K562 (cell line): ENCODE results near the gene TMEM129. TPM values are rescaled to one million over a fixed set of nuclear protein-coding genes. Genes with fewer than 3 reads are reported as not detected.

Experiments
- ATAC-seq: fragments of 200-7000 bp; cut with Tn5 transposase; 3 replicates; pipeline ENCODE4 v1.9.1; 2020; ENCODE audit warnings: moderate library complexity
- BruUV-seq: library from RNA; stranded (reverse); fragments of 400-500 nt; replicated peaks from 2 replicates; lab custom pipeline; 2021; lab: Mats Ljungman, UMichigan
- CTCF ChIA-PET: fragments of 300-600 bp; formaldehyde crosslinking; extraction: SDS; loops from one replicate; lab custom pipeline; 2021; ENCODE audit warnings: low intra/inter-chr PET ratio; lab: Yijun Ruan, JAX
- POLR2A ChIA-PET: fragments of 300-600, 350-650 bp; sonication (Branson Sonifier 250); formaldehyde crosslinking; extraction: SDS; loops from one replicate; lab custom pipeline; 2021; ENCODE audit warnings: antibody characterized with exemption, inconsistent platforms; lab: Yijun Ruan, JAX
- DNase-seq, 4 experiments: peaks; one replicate each; pipeline versions ENCODE4 v3.0.0 to v3.0.0-alpha.2; 2011 to 2018; ENCODE audit warnings: low spot score in 3 of 4, mixed read lengths in 3 of 4; ENCODE audit errors: extremely low read depth in 1 of 4
- FAIRE-seq: peaks from 2 replicates; lab custom pipeline; 2011; peaks lifted over from hg19 to GRCh38; lab: Jason Lieb, UNC
- H2AFZ ChIP-seq: 2 replicates; pipeline ENCODE4 v1.6.0; 2011; ENCODE audit warnings: low read depth, low read length, control low read depth, inconsistent platforms
- H3K27ac ChIP-seq: fragments of 200-600 bp; 3 replicates; pipeline ENCODE4 v1.8.0; 2011; ENCODE audit warnings: low read depth, mild to moderate bottlenecking, control low read depth, inconsistent platforms, low read length, moderate library complexity, mixed read lengths; ENCODE audit errors: extremely low read depth
- H3K27me3 ChIP-seq, 2 experiments: fragments of 300-600 bp in 1 of 2; 2 replicates in 1 of 2; 3 replicates in 1 of 2; pipeline versions ENCODE4 v1.6.0 to v1.8.0; 2011; ENCODE audit warnings: inconsistent platforms in 2 of 2, low read length in 2 of 2, mild to moderate bottlenecking in 1 of 2, mixed read lengths in 1 of 2, moderate library complexity in 1 of 2; ENCODE audit not compliant: control insufficient read depth in 2 of 2, insufficient read depth in 2 of 2
- H3K36me3 ChIP-seq: fragments of 300-600 bp; 3 replicates; pipeline ENCODE4 v1.8.0; 2011; ENCODE audit warnings: mild to moderate bottlenecking, low read length, inconsistent platforms; ENCODE audit not compliant: control insufficient read depth, insufficient read depth
- H3K4me1 ChIP-seq, 2 experiments: fragments of 200-600 bp in 1 of 2; replicated peaks in 1 of 2; 2 replicates in 1 of 2; 3 replicates in 1 of 2; pipeline versions ENCODE4 v1.5.1 to v1.8.0; 2011; ENCODE audit warnings: inconsistent platforms in 2 of 2, low read length in 2 of 2, mild to moderate bottlenecking in 1 of 2, mixed read lengths in 1 of 2, moderate library complexity in 1 of 2; ENCODE audit not compliant: control insufficient read depth in 2 of 2, insufficient read depth in 2 of 2
- H3K4me2 ChIP-seq: 2 replicates; pipeline ENCODE4 v1.6.1; 2011; ENCODE audit warnings: low read length, control low read depth, inconsistent platforms, mixed read lengths; ENCODE audit not compliant: insufficient read depth
- H3K4me3 ChIP-seq: fragments of 200-600 bp; sonication (generic), shearing (Covaris generic); 2 replicates; pipeline ENCODE4 v1.5.1; 2016; ENCODE audit warnings: control low read depth, inconsistent platforms
- H3K79me2 ChIP-seq: fragments of 200-600 bp; 3 replicates; pipeline ENCODE4 v1.8.0; 2011; ENCODE audit warnings: low read length, inconsistent platforms; ENCODE audit not compliant: control insufficient read depth, insufficient read depth
- H3K9ac ChIP-seq, 2 experiments: 2 replicates each; pipeline versions ENCODE4 v1.6.0 to v1.6.1; 2011; ENCODE audit warnings: low read depth in 2 of 2, low read length in 2 of 2, control low read depth in 1 of 2, inconsistent platforms in 1 of 2, mild to moderate bottlenecking in 1 of 2, mixed read lengths in 1 of 2; ENCODE audit not compliant: insufficient read depth in 1 of 2
- H3K9me1 ChIP-seq: one replicate; pipeline ENCODE4 v1.6.0; 2011; ENCODE audit warnings: inconsistent platforms, mild to moderate bottlenecking, low read length, moderate library complexity; ENCODE audit not compliant: control insufficient read depth, insufficient read depth
- H3K9me3 ChIP-seq: replicated peaks from 2 replicates; pipeline ENCODE4 v1.5.1; 2011; ENCODE audit warnings: low read depth, low read length, inconsistent platforms; ENCODE audit not compliant: control insufficient read depth, insufficient read depth
- H4K20me1 ChIP-seq: replicated peaks from 2 replicates; pipeline ENCODE4 v1.6.1; 2011; ENCODE audit warnings: low read length, inconsistent platforms, mixed read lengths; ENCODE audit not compliant: control insufficient read depth, insufficient read depth
- CHD2 ChIP-seq: IDR thresholded peaks from 2 replicates; pipeline ENCODE4 v1.6.1; 2011; ENCODE audit warnings: low read depth, low read length
- CXXC5 ChIP-seq: fragments of 250-450 bp; sonication (Bioruptor Pico); IDR thresholded peaks from 2 replicates; pipeline ENCODE4 v1.8.0; 2022; ENCODE audit warnings: inconsistent platforms, mild to moderate bottlenecking, moderate library complexity
- KLF13 ChIP-seq: fragments of 450-650 bp; IDR thresholded peaks from 2 replicates; pipeline ENCODE4 v1.6.1; 2016; ENCODE audit warnings: missing genetic modification characterization, low read depth, mild to moderate bottlenecking, missing compliant biosample characterization, moderate library complexity, borderline replicate concordance
- NBN ChIP-seq: fragments of 450-650 bp; IDR thresholded peaks from 2 replicates; pipeline ENCODE4 v1.6.1; 2016; ENCODE audit warnings: low read depth, mild to moderate bottlenecking
- PRMT5 ChIP-seq: sonication (generic); formaldehyde crosslinking; IDR thresholded peaks from 2 replicates; pipeline ENCODE4 v1.5.0; 2020; ENCODE audit warnings: missing genetic modification reagents
- RAD21 ChIP-seq, 2 experiments: fragments of 250-450 bp in 1 of 2; fragments of 450-650 bp in 1 of 2; sonication (Bioruptor Pico) in 1 of 2; formaldehyde crosslinking in 1 of 2; IDR thresholded peaks in 1 of 2; conservative IDR thresholded peaks in 1 of 2; 2 replicates each; pipeline versions ENCODE4 v1.4.0 to v1.8.0; 2020 to 2022; ENCODE audit warnings: mild to moderate bottlenecking in 2 of 2, moderate library complexity in 1 of 2
- SMAD2 ChIP-seq: fragments of 150-350 bp; IDR thresholded peaks from 2 replicates; pipeline ENCODE4 v1.6.1; 2014; ENCODE audit warnings: low read depth, mild to moderate bottlenecking, low read length
- ZNF224 ChIP-seq: sonication (generic); formaldehyde crosslinking; IDR thresholded peaks from 2 replicates; pipeline ENCODE4 v1.8.0; 2022; ENCODE audit warnings: mild to moderate bottlenecking, missing genetic modification reagents
- ZNF316 ChIP-seq: fragments of 450-650 bp; IDR thresholded peaks from 2 replicates; pipeline ENCODE4 v1.6.1; 2016
- ZNF384 ChIP-seq: IDR thresholded peaks from 2 replicates; pipeline ENCODE4 v1.6.1; 2012; ENCODE audit warnings: low read depth, low read length, improper control_type of control experiment
- ZNF75A ChIP-seq: fragments of 450-650 bp; formaldehyde crosslinking; IDR thresholded peaks from 2 replicates; pipeline ENCODE4 v1.4.0; 2020; ENCODE audit warnings: mild to moderate bottlenecking
- ZNF764 ChIP-seq: fragments of 250-450 bp; sonication (Bioruptor Pico); IDR thresholded peaks from 2 replicates; pipeline ENCODE4 v1.4.0; 2020; ENCODE audit warnings: low read depth, mild to moderate bottlenecking, moderate library complexity
- ZNF830 ChIP-seq: fragments of 250-450 bp; sonication (Bioruptor Pico); IDR thresholded peaks from 2 replicates; pipeline ENCODE4 v1.5.0; 2021; ENCODE audit warnings: mild to moderate bottlenecking
- ZSCAN32 ChIP-seq: fragments of 450-650 bp; formaldehyde crosslinking; IDR thresholded peaks from 2 replicates; pipeline ENCODE4 v1.4.0; 2020; ENCODE audit warnings: mild to moderate bottlenecking, moderate library complexity
- WGBS: fragments of 100-300 bp; shearing (Covaris generic); methylation state at CpG from one replicate; pipeline ENCODE4 v1.1.6; 2016; ENCODE audit warnings: low coverage, mixed read lengths; ENCODE audit not compliant: insufficient coverage; ENCODE audit errors: missing lambda C conversion rate; 5-methylcytosine and 5-hydroxymethylcytosine counted together
- in situ Hi-C: fragments of 300-500 bp; cut with MboI; formaldehyde crosslinking; loops from 4 replicates; pipeline ENCODE4 v1.15.0; 2018; ENCODE audit warnings: inconsistent platforms, mixed read lengths
- intact Hi-C: fragments of 100-400 bp; cut with micrococcal nuclease; formaldehyde crosslinking; loops from 2 replicates; pipeline ENCODE4 v1.14.2; 2022
- polyA plus RNA-seq, 8 experiments: library from polyadenylated mRNA; depleted of rRNA in 4 of 8; stranded (reverse) in 5 of 8; unstranded in 3 of 8; fragments of >200 nt; fragmentation: Nextera tagmentation in 2 of 8; fragmentation: Illumina TruSeq in 1 of 8; extraction: Ambion mirVana in 2 of 8; extraction: Trizol in 1 of 8; gene quantifications; 2 replicates each; pipeline versions ENCODE4 v1.2.1 to v1.2.3, GENCODE V29; 2011 to 2014; ENCODE audit warnings: inconsistent platforms in 1 of 8, missing spikeins in 1 of 8
- total RNA-seq, 7 experiments: library from RNA; depleted of rRNA in 6 of 7; stranded (reverse); fragments of >200 nt in 6 of 7; fragmentation: Illumina TruSeq in 2 of 7; extraction: Trizol in 2 of 7; gene quantifications; 2 replicates each; pipeline versions ENCODE4 v1.2.1 to v1.2.3, GENCODE V29; 2011 to 2021; ENCODE audit warnings: low replicate concordance in 1 of 7
- TF ChIP-seq, protein P1 (sequence below): fragments of 450-650 bp; IDR thresholded peaks from 2 replicates; pipeline ENCODE4 v1.6.1; 2014; ENCODE audit warnings: low read depth, mild to moderate bottlenecking, moderate library complexity, borderline replicate concordance
- TF ChIP-seq, protein P2 (sequence below), 2 experiments: IDR thresholded peaks in 1 of 2; conservative IDR thresholded peaks in 1 of 2; 2 replicates each; pipeline ENCODE4 v1.6.1; 2016; ENCODE audit warnings: low read depth in 2 of 2, mild to moderate bottlenecking in 1 of 2, missing compliant biosample characterization in 1 of 2, missing genetic modification characterization in 1 of 2, moderate library complexity in 1 of 2
- TF ChIP-seq, protein P3 (sequence below): fragments of 250-450 bp; sonication (Bioruptor Pico); IDR thresholded peaks from 2 replicates; pipeline ENCODE4 v1.8.0; 2021; ENCODE audit warnings: moderate library complexity, mild to moderate bottlenecking, inconsistent platforms

TMEM129 gene
- total and polyA plus RNA-seq, 9 of the 15 experiments (the other 6 are each of a cell fraction or from before 2014, with no cell fraction given): 0.34 to 47.2 (median 18.8) TPM

DNA sequence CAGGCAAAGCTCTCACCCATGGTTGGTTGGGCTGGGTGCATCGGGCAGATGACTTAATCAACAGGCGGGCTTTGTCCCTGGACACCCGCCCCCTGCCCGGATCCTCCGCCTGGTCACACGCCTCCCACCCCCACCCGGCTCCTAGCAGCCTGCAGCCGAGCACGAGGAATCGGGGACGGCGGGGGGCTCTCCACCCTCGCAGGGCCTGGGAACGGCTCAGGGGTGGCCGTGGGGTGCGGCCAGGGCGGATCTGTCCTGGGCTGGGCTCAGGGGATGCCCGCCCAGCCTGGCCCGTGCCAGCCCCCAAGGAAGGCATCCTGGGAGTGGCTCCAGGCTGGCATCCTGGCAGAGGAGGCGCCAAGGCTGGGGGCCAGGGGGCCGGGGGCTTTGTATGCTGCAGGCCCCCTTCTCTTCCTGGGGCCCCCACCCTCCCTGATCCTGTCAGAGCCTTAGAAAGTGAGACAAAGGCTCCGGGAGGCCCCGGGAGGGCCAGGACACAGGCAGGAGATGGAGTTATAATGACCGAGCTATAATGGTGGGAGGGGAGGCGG lies 39.5 kb upstream of the TMEM129 start:
- in situ Hi-C loops: no loop called here
- H2AFZ ChIP-seq: no peak overlapping the region
- CTCF ChIA-PET: no interaction called here
- H3K4me3 ChIP-seq: no peak overlapping the region
- no peak for ATAC-seq
- DNase-seq: no peak
- H3K4me2 ChIP-seq: no peak overlapping the region
- TF ChIP-seq ZNF764: no peak
- no peak for TF ChIP-seq NBN
- no peak for TF ChIP-seq KLF13 (tag)
- TF ChIP-seq, protein P1, sequence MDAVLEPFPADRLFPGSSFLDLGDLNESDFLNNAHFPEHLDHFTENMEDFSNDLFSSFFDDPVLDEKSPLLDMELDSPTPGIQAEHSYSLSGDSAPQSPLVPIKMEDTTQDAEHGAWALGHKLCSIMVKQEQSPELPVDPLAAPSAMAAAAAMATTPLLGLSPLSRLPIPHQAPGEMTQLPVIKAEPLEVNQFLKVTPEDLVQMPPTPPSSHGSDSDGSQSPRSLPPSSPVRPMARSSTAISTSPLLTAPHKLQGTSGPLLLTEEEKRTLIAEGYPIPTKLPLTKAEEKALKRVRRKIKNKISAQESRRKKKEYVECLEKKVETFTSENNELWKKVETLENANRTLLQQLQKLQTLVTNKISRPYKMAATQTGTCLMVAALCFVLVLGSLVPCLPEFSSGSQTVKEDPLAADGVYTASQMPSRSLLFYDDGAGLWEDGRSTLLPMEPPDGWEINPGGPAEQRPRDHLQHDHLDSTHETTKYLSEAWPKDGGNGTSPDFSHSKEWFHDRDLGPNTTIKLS: no peak
- TF ChIP-seq ZNF316: no peak
- no peak for TF ChIP-seq ZNF224
- TF ChIP-seq CXXC5 (CRISPR knock-in tag): no peak
- no peak for TF ChIP-seq SMAD2
- TF ChIP-seq CHD2: no peak
- no peak for TF ChIP-seq ZSCAN32 (CRISPR knock-in tag)
- no peak for TF ChIP-seq ZNF75A
- TF ChIP-seq PRMT5 (CRISPR knock-in tag): no peak
- TF ChIP-seq, protein P2, sequence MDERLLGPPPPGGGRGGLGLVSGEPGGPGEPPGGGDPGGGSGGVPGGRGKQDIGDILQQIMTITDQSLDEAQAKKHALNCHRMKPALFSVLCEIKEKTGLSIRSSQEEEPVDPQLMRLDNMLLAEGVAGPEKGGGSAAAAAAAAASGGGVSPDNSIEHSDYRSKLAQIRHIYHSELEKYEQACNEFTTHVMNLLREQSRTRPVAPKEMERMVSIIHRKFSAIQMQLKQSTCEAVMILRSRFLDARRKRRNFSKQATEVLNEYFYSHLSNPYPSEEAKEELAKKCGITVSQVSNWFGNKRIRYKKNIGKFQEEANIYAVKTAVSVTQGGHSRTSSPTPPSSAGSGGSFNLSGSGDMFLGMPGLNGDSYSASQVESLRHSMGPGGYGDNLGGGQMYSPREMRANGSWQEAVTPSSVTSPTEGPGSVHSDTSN (CRISPR knock-in tag; IDR thresholded peaks at IDR 0.05; ENCODE audit: low read depth): no peak
- TF ChIP-seq, protein P2 (tag; conservative IDR thresholded peaks at IDR 0.05; ENCODE audit: low read depth): no peak
- TF ChIP-seq ZNF384: no peak
- TF ChIP-seq, protein P3, sequence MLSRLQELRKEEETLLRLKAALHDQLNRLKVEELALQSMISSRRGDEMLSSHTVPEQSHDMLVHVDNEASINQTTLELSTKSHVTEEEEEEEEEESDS: no peak
- TF ChIP-seq RAD21 (CRISPR knock-in tag; conservative IDR thresholded peaks at IDR 0.05 in 1 of 2, IDR thresholded peaks at IDR 0.05 in 1 of 2): no peak
- TF ChIP-seq ZNF830 (CRISPR knock-in tag): no peak
- H3K36me3 ChIP-seq: no peaks in the 10 kb centered on the region
- H3K79me2 ChIP-seq: no peaks in the 10 kb centered on the region
- no peak overlapping the region for H3K27ac ChIP-seq
- no peak for FAIRE-seq
- H3K4me1 ChIP-seq: peaks cover 0 to 90% of the 10 kb centered on the region in 2 experiments; a peak in 3 of 5 replicates
- H3K9me3 ChIP-seq: no peaks in the 10 kb centered on the region
- H3K9ac ChIP-seq: no peak overlapping the region
- intact Hi-C loops: no loop called here
- no TSS peak for BruUV-seq
- no peaks in the 10 kb centered on the region for H3K27me3 ChIP-seq
- H3K9me1 ChIP-seq: no peaks in the 10 kb centered on the region
- H4K20me1 ChIP-seq: no peaks in the 10 kb centered on the region
- POLR2A ChIA-PET: no interaction called here
- 36% methylated on average over 13 of the region's 25 CpGs for WGBS
